Measurements from ENCODE around the gene ZP1. TPM values are rescaled to one million over a fixed set of nuclear protein-coding genes. Genes with fewer than 3 reads are reported as not detected.

Gene ZP1
- polyA plus RNA-seq, 1 donor: 0.30 TPM

GRCh38 chr11:60859616-60860250, 7.6 kb upstream of the ZP1 start:
- no peak for DNase-seq

GRCh38 chr11:60860943-60861342, 6.4 kb upstream of the ZP1 start:
- no peak for DNase-seq

DNA sequence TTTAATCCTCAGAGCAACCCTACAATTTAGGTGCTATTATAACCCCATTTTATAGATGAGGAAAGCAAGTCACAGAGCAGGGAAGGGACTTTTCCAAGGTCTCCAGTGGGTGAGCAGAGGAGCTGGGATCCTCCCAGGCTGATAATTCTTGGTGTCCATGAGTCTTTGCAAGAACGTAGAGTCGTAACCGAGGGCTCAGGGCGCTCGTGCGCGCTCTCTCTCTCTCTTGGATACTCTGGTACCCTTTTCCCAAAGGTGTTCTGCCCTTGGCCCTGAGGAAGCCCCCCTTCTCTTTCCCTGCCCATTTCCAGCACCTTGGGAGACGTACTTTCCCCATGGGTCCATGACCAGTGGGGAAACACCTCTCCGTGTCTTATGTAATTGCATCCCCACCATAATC, 5.2 kb upstream of the ZP1 start:
- no peak for DNase-seq

DNA sequence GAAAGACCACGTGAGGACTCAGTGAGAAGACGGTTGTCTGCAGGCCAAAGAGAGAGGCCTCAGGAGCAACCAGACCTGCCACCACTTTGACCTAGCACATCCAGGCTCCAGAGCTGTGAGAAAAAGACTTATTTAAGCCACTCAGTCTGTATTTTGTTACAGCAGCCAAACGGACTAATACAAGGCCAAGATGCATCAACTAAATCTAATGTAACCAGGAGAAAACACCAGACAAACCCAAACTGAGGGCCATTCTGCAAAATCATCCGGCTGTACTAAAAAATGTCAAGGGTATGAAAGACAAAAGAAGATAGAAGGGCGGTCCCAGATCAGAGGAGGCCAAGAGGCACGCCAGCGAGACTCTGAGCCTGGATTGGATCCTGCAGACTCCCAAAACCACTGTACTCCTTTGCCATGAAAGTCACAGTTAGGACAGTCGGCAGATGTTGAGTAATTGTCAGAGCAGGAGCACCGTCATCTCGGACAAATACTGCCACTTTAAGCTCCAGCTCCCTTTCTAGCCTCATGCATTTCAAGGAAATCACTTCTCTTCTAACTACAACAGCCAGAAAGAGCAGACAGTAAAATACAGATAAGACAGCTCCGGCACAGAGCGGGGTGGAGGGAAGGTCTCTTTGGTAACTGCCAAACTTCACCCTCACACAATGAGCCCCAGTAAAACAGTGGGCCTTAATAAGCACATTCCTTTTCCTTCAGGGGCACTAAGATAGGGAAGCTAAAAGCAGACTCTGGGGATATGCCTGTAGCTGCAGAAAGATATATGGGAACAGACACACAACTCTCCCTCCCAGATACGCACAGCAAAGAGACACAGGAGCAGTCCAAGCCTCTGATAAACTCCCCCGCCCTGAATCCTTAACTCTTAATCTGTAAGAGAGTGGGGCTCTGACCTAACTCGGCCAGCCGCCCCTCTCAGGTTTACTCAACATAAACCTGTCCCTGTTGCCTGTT, 3.5 kb upstream of the ZP1 start:
- no peak for DNase-seq

GRCh38 chr11:60864856-60865513, 2.4 kb upstream of the ZP1 start:
- no peak for DNase-seq

- DNase-seq: no peak
These were observed 734 bp downstream of the ZP1 start for GRCh38 chr11:60867871-60868681.

- DNase-seq: no peak
These were observed 1.5 kb downstream of the ZP1 start for GRCh38 chr11:60868682-60869450.

DNA sequence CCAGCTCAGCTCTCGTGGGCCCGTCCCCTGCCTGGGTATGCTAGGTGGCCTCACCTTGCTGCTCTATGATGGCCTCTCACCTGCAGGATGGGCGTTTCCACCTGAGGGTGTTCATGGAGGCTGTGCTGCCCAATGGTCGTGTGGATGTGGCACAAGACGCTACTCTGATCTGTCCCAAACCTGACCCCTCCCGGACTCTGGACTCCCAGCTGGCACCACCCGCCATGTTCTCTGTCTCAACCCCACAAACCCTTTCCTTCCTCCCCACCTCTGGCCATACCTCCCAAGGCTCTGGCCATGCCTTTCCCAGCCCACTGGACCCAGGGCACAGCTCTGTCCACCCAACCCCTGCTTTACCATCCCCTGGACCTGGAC, 2.1 kb downstream of the ZP1 start:
- no peak for DNase-seq

DNA sequence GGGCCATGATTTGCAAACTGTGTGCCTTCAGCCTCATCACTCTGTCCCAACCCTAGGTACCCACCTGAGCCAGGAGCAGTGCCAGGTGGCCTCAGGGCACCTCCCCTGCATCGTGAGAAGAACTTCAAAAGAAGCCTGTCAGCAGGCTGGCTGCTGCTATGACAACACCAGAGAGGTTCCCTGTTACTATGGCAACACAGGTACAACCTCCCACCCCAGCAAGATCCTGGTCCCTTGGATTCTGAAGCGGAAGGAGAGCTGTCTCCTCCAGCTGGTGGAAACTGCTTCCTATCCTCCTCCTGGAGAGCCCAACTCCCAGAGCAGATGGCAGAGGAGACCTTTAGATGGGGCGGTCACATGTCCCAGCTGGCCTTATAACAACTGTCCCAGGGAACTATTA, 2.9 kb downstream of the ZP1 start:
- DNase-seq: no peak

DNA sequence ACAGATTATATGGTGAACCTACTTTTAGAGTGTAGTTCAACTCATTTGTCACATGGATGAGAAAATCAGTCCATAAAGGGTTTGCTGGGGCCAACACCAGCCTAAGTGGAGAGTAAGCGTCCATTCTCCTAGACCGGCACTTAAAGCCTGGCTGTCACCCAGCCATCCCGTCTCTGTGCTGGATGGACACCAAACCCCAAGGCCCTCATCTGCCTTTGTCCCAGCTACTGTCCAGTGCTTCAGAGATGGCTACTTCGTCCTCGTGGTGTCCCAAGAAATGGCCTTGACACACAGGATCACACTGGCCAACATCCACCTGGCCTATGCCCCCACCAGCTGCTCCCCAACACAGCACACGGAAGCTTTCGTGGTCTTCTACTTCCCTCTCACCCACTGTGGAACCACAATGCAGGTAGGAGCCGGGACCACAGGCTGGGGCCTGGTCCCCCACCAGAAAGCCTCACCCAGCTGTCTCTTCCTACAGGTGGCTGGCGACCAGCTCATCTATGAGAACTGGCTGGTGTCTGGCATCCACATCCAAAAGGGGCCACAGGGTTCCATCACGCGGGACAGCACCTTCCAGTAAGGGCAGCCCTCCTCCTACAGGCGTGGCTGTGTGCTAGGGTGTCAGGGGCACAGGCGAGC, 3.5 kb downstream of the ZP1 start:
- DNase-seq: no peak

DNA sequence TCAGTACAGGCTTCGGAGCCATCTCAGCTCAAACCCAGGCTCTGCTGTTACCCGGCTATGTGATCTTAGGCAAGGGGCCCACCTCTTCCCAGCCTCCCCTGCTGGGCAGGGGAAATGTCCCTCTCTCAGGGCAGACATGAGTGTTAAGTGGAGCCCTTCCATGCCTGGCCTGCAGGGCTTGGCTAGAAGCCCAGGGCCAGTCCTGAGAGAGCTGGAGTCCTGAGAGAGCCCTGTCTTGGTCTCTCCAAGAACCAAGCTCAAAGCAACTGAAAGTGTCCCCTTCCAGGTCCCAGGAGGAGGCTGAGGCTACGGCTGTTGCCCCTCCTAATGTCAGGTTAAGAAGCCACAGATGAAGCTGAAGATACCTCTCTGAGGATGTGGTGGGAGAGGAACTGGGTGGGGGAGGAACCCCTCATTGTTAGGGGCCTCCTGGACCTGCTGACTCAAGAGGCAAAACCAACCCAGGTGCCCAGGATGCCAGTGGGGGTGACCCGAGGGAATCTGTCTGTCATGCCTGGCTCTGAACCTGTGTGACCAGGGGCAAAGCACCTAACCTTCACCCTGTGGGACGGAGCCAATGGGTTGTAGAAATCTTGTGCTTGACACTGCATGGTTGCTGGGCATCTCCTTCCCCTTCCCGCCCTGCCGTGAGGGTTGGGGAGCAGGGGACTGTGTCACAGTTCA, 4.2 kb downstream of the ZP1 start:
- no peak for DNase-seq

- no peak for DNase-seq
These were observed 5.0 kb downstream of the ZP1 start for GRCh38 chr11:60872124-60872960.

DNA sequence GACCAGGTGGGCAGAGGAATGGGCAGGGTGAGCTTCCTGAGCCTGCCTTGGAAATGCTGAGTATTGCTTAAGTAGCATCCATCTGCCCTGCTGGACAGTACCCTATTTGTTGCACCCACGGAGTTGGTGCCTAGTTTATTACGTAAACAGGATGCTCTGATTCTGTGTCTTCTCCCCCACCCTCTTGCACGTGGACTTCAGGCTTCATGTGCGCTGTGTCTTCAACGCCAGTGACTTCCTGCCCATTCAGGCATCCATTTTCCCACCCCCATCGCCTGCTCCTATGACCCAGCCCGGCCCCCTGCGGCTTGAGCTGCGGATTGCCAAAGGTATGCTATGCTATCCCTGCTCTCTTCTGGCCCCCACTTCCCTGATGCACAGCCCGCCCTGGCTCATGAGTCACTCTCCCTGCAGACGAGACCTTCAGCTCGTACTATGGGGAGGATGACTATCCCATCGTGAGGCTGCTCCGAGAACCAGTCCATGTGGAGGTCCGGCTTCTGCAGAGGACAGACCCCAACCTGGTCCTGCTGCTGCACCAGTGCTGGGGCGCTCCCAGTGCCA, 5.7 kb downstream of the ZP1 start:
- DNase-seq: no peak

- DNase-seq: no peak
These were observed 6.2 kb downstream of the ZP1 start for GRCh38 chr11:60873533-60873932.

DNA sequence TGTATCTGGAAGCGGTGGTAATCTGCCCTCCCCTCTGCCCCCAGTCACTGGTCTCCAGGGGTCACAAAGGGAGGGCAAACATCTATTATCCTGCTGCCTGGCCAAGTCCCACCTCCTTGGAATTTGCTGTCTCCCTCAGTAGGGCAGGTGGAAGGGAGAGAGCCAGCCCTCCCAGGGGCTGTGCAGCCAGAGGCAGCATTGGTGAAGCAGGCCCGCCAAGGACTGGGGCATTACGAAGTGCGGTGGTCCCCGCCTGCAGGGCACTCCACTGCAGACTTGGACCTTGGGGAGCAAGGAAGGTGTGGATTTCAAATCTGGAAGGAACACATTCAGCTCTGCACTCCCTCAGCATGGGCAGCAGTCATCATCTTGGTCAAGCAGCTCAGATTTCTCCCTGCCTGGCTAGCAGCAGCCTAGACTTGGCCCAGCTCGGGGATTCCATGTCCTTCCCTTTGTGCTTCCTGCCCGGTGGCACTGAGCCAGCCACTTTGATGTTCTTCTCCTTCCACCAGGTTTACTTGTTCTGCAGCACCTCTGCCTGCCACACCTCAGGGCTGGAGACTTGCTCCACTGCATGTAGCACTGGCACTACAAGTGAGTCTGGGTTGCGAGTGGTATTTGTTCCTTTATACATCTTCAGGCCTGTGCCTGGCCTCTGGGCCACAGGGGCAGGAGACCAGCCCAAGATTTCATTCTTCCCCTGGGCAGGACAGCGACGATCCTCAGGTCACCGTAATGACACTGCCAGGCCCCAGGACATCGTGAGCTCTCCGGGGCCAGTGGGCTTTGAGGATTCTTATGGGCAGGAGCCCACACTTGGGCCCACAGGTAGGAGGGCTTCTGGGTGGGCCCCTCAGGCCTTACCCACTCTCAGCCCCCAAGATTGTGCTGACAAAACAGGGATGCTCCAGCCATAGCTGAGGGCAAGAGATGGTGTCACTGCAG, 7.4 kb downstream of the ZP1 start:
- DNase-seq: no peak

GRCh38 chr11:60875366-60876167, 8.2 kb downstream of the ZP1 start:
- no peak for DNase-seq

GRCh38 chr11:60876168-60876485, 8.8 kb downstream of the ZP1 start:
- DNase-seq: no peak
